Fibroblast of villous mesenchyme (primary cell): ENCODE results near the gene PPP3CA. TPM values are rescaled to one million over a fixed set of nuclear protein-coding genes. Genes with fewer than 3 reads are reported as not detected.

Source experiments
- DNase-seq: peaks from one replicate; pipeline ENCODE4 v3.0.0-alpha.2; 2010; ENCODE audit warnings: low read depth
- H3K4me3 ChIP-seq: 2 replicates; pipeline ENCODE4 v1.5.1; 2011; ENCODE audit warnings: low read depth, mild to moderate bottlenecking, low read length
- total RNA-seq: library from RNA; depleted of rRNA; stranded (reverse); fragments of >200 nt; gene quantifications from 2 replicates; pipeline ENCODE4 v1.2.3, GENCODE V29; 2012
- TF ChIP-seq, protein P1 (sequence below): IDR thresholded peaks from 2 replicates; pipeline ENCODE4 v1.5.1; 2012; ENCODE audit warnings: low read depth, mild to moderate bottlenecking, low read length; ENCODE audit not compliant: insufficient read depth

PPP3CA gene
- total RNA-seq, 1 donor: 47.9 TPM

DNA sequence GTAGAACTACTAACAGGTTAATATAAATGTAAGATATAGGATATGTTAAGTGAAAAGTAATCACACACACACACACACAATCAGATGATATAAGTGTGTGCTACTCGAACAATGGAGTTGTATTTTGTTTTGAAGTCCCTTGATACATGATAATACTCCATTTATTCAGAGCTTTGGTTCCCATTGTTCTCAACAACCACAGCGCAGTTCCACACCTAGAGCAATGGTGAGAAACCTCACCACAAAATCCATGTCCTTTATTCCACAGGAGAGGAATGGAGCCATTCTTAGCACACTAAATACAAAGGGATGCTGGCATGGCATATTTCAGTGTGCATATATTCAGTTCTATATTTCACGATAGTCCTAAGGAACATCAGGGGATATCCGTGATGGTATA is 139.2 kb downstream of the PPP3CA start:
- TF ChIP-seq, protein P1, sequence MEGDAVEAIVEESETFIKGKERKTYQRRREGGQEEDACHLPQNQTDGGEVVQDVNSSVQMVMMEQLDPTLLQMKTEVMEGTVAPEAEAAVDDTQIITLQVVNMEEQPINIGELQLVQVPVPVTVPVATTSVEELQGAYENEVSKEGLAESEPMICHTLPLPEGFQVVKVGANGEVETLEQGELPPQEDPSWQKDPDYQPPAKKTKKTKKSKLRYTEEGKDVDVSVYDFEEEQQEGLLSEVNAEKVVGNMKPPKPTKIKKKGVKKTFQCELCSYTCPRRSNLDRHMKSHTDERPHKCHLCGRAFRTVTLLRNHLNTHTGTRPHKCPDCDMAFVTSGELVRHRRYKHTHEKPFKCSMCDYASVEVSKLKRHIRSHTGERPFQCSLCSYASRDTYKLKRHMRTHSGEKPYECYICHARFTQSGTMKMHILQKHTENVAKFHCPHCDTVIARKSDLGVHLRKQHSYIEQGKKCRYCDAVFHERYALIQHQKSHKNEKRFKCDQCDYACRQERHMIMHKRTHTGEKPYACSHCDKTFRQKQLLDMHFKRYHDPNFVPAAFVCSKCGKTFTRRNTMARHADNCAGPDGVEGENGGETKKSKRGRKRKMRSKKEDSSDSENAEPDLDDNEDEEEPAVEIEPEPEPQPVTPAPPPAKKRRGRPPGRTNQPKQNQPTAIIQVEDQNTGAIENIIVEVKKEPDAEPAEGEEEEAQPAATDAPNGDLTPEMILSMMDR: no peak
- no peak for DNase-seq

DNA sequence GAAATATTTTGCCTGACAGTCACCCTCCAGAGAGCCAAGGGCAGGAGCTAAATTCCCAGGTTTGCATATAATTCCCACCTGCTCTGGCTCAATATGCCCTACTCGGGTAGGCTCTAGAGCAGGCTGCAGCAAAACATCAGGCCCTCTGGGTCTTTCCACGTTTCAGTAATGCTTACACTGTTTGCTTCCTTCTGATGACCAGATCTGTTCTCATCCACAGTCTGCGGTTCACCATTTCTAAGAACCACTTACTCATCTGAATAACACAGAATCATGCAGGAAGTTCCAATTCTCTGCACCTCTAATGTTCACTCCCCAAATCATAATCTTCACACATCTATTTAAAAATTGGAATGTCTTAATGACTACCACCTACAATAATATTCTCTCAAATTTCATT is 141.4 kb downstream of the PPP3CA start:
- TF ChIP-seq, protein P1: no peak
- DNase-seq: no peak
- H3K4me3 ChIP-seq: no peak overlapping the region

More for the DNA sequence above, 139.2 kb downstream of the PPP3CA start:
- no peak overlapping the region for H3K4me3 ChIP-seq

- TF ChIP-seq, protein P1: no peak
- peak; percentile 28 for DNase-seq
- no peak overlapping the region for H3K4me3 ChIP-seq
Measured at GRCh38 chr4:101201421-101201820, 145.9 kb downstream of the PPP3CA start.

DNA sequence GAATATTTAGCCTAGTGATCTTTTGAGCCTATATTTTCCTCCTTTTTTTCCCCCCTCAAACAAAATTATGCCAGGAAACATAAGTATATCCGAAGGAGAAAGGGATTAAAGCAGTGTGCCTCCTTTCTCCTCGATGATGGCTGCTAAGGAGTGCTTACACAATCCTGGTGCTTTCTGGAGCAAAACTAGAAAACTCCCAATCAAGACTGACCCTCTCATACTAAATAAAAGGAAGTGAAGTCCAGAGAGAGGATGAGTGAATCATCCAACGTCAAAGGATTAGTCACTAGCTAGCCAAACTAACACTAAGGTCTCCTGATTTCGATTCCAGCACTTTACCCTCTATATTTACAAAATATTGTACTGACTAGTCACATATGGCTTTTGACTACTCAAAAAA is 146.8 kb downstream of the PPP3CA start:
- TF ChIP-seq, protein P1: no peak
- DNase-seq: peak; percentile 96
- H3K4me3 ChIP-seq: no peak overlapping the region

DNA sequence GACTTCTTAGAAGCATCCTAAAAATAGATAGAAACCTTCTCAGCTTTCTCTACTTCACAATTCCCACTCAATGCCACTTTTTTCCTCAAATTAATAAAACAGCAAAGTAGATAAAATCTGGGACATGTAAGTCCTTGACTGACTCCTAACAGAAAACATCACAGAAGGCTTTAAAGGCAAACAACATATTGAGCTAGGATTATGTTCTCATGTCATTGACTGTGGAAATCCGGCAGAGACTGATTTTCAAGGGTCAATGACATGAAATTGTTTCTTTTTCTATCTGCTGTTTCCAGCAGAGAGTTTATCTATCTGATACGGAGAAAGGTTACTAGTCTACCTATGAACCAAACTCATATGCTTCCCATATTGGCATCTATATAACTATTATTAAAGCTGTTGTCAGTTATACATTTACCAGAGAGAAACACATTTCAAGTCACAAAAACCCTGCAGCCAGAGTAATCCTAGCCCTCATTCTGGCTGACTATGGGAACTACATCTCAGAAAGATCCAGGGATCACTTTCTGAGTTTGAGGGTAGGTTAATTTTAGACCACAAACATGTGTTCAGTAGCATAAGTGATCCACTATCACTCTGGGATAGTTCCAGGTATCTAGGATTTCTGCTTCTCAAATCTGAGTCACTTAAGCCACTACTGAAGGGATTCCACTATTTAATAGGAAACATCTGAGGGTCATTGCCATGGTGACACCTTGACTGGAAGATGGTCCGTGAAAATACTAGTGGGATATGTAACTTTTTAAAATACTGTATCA is 147.6 kb downstream of the PPP3CA start:
- no peak overlapping the region for H3K4me3 ChIP-seq
- peak; percentile 56 for DNase-seq
- TF ChIP-seq, protein P1: no peak

DNA sequence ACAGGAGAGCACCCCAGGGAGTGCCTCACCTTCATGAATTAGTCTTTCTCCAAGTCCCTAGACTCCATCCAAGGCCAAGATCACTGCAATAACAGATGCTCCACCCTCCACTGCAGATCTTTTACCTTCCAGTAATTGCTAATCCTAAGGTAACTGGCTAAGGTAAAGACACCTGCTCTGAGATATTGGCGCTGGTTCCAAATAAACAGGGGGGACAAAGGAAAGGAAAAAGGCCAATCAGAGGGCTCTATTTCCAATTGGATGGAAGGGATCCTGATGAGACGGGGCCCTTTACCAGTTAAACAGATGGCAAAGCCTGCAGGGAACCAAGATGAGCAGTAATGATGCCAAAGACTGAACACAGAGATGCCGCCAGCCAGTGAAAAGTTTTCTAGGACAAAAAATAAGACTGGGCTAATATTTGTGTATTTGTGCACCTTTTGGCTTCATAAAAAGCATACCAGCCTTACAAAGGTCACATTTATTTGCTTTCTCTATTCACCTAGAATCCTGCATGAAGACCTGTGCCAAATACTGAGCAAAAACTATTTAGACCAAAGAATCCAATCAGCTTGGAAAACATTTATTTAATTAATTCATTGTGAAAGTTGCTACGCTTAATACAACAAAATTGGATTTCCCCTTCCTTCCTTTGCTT is 148.5 kb downstream of the PPP3CA start:
- TF ChIP-seq, protein P1: no peak
- DNase-seq: no peak

DNA sequence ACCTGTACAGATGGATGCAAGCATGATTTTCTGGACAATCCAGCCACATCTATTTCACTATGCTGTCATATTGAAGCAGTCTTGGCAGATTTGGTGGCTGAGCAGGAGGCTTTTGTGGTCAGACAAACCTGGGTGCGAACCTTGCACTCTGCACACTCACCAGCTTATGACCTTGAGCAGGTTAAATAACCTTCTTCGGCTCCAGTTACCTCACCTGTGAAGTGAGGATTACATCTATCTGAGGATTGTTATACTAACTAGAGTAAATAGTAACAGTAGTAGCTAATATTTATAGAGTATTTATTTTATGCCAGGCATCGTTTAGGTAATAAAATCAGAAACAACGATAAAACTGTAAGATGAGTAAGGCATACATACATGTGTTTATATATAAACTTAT is 150.0 kb downstream of the PPP3CA start:
- no peak for DNase-seq
- TF ChIP-seq, protein P1: no peak
- H3K4me3 ChIP-seq: no peak overlapping the region

More for the DNA sequence above, 148.5 kb downstream of the PPP3CA start:
- no peak overlapping the region for H3K4me3 ChIP-seq
